Smooth muscle cell of the pulmonary artery (primary cell): ENCODE data around the gene MX2. TPM values are rescaled to one million over a fixed set of nuclear protein-coding genes. Genes with fewer than 3 reads are reported as not detected.

Source experiments
- total RNA-seq: library from RNA; depleted of rRNA; stranded (reverse); fragments of >200 nt; gene quantifications from 2 replicates; pipeline ENCODE4 v1.2.3, GENCODE V29; 2014

MX2 gene
- total RNA-seq = 2.2 and 3.3 TPM in 2 replicates

GRCh38 chr21:41361786-41362604 is at the start of gene MX2:
TSS of gene MX2 (plus strand) at chr21:41362027. CDS start at chr21:41376907, 14,880 bp downstream.

GRCh38 chr21:41316200-41317062 is 45.4 kb upstream of the MX2 start, which contains the start of gene FAM3B:
TSS of gene FAM3B (plus strand) at chr21:41316801. CDS start at chr21:41316880, 79 bp downstream.

GRCh38 chr21:41425954-41426675 is 64.3 kb downstream of the MX2 start, which contains the start of gene MX1:
TSS of gene MX1 (plus strand) at chr21:41426239. CDS start at chr21:41432071, 5,832 bp downstream.

Other genes with a start within 250 kb of the MX2 start
- 120 and 146 TPM in 2 replicates for gene BACE2, start 193.9 kb upstream of the MX2 start, total RNA-seq
- not detected in 2 replicates for gene FAM3B, start 45.2 kb upstream of the MX2 start, total RNA-seq
- 3.1 and 6.6 TPM in 2 replicates for gene MX1, start 64.2 kb downstream of the MX2 start, total RNA-seq
- not detected in 2 replicates for gene TMPRSS2, start 146.1 kb downstream of the MX2 start, total RNA-seq